GM12892 (cell line): ENCODE measurements around the gene SUMO2.
"Not testable (repeated sequence)": the region's sequence is repeated elsewhere in the genome, so short reads cannot be mapped to it uniquely, and the experiment has no call there.

ENCODE experiments used
- DNase-seq: peaks from one replicate; pipeline ENCODE4 v3.0.0; 2011; ENCODE audit not compliant: insufficient read length
- FAIRE-seq: peaks from 2 replicates; lab custom pipeline; 2011; peaks lifted over from hg19 to GRCh38; lab: Jason Lieb, UNC
- POLR2A ChIP-seq: IDR thresholded peaks from 2 replicates; pipeline ENCODE4 v1.6.1; 2011; ENCODE audit warnings: low read depth, low read length, control low read depth
- POLR2AphosphoS5 ChIP-seq: IDR thresholded peaks from 2 replicates; pipeline ENCODE4 v1.6.1; 2011; ENCODE audit warnings: low read depth, low read length, control low read depth
- TAF1 ChIP-seq: IDR thresholded peaks from 2 replicates; pipeline ENCODE4 v1.6.1; 2011; ENCODE audit warnings: low read depth, mild to moderate bottlenecking, control low read depth, low read length, borderline replicate concordance

The SUMO2 gene

GRCh38 chr17:75135452-75135851 lies 47.3 kb downstream of the SUMO2 start:
- FAIRE-seq: no peak
- no peak for TF ChIP-seq POLR2A
- TF ChIP-seq TAF1: no peak
- TF ChIP-seq POLR2AphosphoS5: no peak

DNA sequence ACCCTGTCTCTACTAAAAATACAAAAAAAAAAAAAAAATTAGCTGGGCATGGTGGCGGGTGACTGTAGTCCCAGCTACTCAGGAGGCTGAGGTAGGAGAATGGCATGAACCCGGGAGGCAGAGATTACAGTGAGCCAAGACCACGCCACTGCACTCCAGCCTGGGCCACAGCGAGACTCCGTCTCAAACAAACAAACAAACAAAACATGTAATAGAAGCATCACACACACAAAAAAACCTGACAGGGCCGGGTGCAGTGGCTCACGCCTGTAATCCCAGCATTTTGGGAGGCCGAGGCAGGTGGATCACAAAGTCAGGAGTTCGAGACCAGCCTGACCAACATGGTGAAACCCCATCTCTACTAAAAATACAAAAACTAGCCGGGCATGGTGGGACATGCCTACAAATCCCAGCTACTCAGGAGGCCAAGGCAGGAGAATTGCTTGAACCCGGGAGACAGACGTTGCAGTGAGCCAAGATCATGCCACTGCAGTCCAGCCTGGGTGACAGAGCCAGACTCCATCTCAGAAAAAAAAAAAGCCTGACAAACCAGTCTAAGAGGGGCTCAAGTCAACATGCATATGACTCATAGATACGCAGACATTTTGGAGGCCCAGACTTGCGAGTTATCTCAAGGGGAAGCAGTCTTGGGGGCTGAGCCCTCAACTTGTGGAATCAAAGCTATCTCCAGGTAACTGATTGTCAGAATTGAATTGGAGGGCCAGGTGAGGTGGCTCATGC lies 49.0 kb downstream of the SUMO2 start:
- not testable (repeated sequence) for DNase-seq, FAIRE-seq

More at GRCh38 chr17:75135452-75135851, 47.3 kb downstream of the SUMO2 start:
- DNase-seq: no peak

GRCh38 chr17:75133001-75133400 lies 49.8 kb downstream of the SUMO2 start:
- TF ChIP-seq TAF1 (no peak), POLR2AphosphoS5 (no peak)
- no peak for FAIRE-seq
- no peak for DNase-seq

- DNase-seq, FAIRE-seq: not testable (repeated sequence)
These were observed 50.5 kb downstream of the SUMO2 start for GRCh38 chr17:75132018-75133000.

GRCh38 chr17:75131278-75132017 lies 51.3 kb downstream of the SUMO2 start, which contains the start of gene NT5C:
NT5C (minus strand) TSS chr17:75131742; CDS start chr17:75131707, 35 bp downstream.
- peak; percentile 85 for TF ChIP-seq POLR2AphosphoS5
- peak; percentile 58; the same call in 1 of the 2 replicates for TF ChIP-seq TAF1
- peak; percentile 94 for TF ChIP-seq POLR2A
- FAIRE-seq (peak; percentile 93), DNase-seq (peak; percentile 96)

DNA sequence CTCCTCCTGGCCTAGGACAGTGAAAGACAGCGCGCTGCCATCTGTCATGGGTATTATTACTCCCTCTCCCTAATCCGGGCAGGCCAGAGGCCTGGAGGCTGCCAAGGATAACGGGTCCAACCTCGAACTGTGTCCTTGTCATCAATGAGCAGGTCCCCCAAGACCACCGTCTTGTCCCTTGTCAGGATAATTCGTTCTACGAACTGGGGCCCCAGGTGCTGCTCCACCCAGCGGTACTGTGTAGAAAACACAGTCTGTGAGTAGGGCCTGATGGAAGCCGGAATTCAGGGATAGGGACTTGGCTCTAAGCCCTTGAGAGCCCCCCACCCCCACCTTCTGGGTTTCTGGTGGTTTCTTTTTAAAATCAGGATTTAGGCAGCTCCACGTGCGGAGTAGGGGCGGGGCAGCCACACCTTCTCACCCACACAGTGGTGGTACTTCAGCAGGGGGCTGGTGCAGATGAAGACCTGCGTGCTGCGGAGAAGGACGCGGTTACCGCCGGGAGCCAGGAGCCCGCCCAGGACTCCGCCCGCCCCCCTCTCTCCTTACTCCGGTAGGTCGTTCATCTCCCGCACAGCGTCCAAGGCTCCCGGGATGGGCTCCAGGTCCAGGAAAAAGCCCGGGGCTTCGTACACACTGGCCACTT lies 52.0 kb downstream of the SUMO2 start:
- DNase-seq: no peak
- FAIRE-seq: peak; percentile 9

GRCh38 chr17:75130059-75130631 lies 52.6 kb downstream of the SUMO2 start:
- FAIRE-seq: no peak
- DNase-seq: no peak
- TF ChIP-seq TAF1 (no peak), POLR2AphosphoS5 (0 out of 2 replicates have a peak, but pooled peaks have one; percentile 5)

More for the DNA sequence above, 52.0 kb downstream of the SUMO2 start:
- TF ChIP-seq POLR2A: no peak
- TF ChIP-seq POLR2AphosphoS5: 0 out of 2 replicates have a peak, but pooled peaks have one; percentile 3

- FAIRE-seq: no peak
- TF ChIP-seq POLR2AphosphoS5 (no peak), POLR2A (no peak)
These were observed 53.2 kb downstream of the SUMO2 start for GRCh38 chr17:75129576-75129975.

GRCh38 chr17:75128694-75129505 lies 53.9 kb downstream of the SUMO2 start:
- TF ChIP-seq TAF1 (no peak), POLR2A (peak; percentile 63), POLR2AphosphoS5 (peak; percentile 77)
- FAIRE-seq (no peak), DNase-seq (no peak)

More at GRCh38 chr17:75129576-75129975, 53.2 kb downstream of the SUMO2 start:
- DNase-seq: no peak

DNA sequence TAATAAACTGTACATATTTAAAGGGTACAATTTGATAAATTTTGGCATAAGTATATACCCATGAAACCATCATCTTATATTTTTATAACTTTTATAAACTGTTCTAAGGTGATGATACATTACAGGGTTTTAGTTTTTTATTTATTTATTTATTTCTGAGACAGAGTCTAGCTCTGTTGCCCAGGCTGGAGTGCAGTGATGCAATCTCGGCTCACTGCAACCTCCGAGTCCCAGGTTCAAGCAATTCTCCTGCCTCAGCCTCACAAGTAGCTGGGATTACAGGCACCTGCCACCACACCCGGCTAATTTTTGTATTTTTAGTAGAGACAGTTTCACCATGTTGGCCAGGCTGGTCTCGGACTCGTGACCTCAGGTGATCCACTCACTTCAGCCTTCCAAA lies 54.8 kb downstream of the SUMO2 start:
- DNase-seq, FAIRE-seq: not testable (repeated sequence)
